ENCODE data around the gene TRIM52.

GRCh38 chr5:181280251-181280762 is 19.4 kb upstream of the TRIM52 start:
- no peak for TF ChIP-seq CTCF (IDR thresholded peaks at IDR 0.05)
- TF ChIP-seq POLR2A (IDR thresholded peaks at IDR 0.05): no peak
